GM18951 (cell line): ENCODE data around the gene AGPAT4.
"Not testable (repeated sequence)": the region's sequence is repeated elsewhere in the genome, so short reads cannot be mapped to it uniquely, and the experiment has no call there.

Experiments
- POLR2A ChIP-seq: IDR thresholded peaks from 4 replicates; pipeline ENCODE4 v1.6.1; 2011; ENCODE audit warnings: mild to moderate bottlenecking; ENCODE audit not compliant: insufficient read length, insufficient read depth; ENCODE audit errors: extremely low read depth
- in situ Hi-C: fragments of 300-500 bp; cut with MboI; formaldehyde crosslinking; loops from one replicate; pipeline ENCODE4 v1.12.0; 2022; ENCODE audit warnings: low sequenced_read_pairs, mixed read lengths, inconsistent platforms; ENCODE audit not compliant: unreplicated experiment

AGPAT4 gene

GRCh38 chr6:161237176-161237575 lies 36.7 kb downstream of the AGPAT4 start:
- TF ChIP-seq POLR2A, result no peak
- in situ Hi-C loops, result no loop called here

GRCh38 chr6:161235776-161236633 lies 37.9 kb downstream of the AGPAT4 start:
- in situ Hi-C loops, result no loop called here
- no peak for TF ChIP-seq POLR2A

- in situ Hi-C loops, result no loop called here
These were observed 39.7 kb downstream of the AGPAT4 start for GRCh38 chr6:161233986-161234661.

GRCh38 chr6:161232467-161232866 lies 41.4 kb downstream of the AGPAT4 start:
- no peak for TF ChIP-seq POLR2A

More at GRCh38 chr6:161233986-161234661, 39.7 kb downstream of the AGPAT4 start:
- TF ChIP-seq POLR2A, result no peak

GRCh38 chr6:161232010-161232409 lies 41.9 kb downstream of the AGPAT4 start:
- TF ChIP-seq POLR2A, result no peak
- in situ Hi-C loops, result no loop called here

More at GRCh38 chr6:161232467-161232866, 41.4 kb downstream of the AGPAT4 start:
- in situ Hi-C loops, result no loop called here

GRCh38 chr6:161230339-161230738 lies 43.5 kb downstream of the AGPAT4 start:
- in situ Hi-C loops, result no loop called here
- no peak for TF ChIP-seq POLR2A

GRCh38 chr6:161228921-161229591 lies 44.8 kb downstream of the AGPAT4 start:
- no peak for TF ChIP-seq POLR2A
- in situ Hi-C loops, result no loop called here

- in situ Hi-C loops, result no loop called here
- no peak for TF ChIP-seq POLR2A
These were observed 45.8 kb downstream of the AGPAT4 start for GRCh38 chr6:161228096-161228495.

- in situ Hi-C loops, result no loop called here
- TF ChIP-seq POLR2A, result no peak
These were observed 46.6 kb downstream of the AGPAT4 start for GRCh38 chr6:161227004-161227960.

GRCh38 chr6:161226009-161226964 lies 47.6 kb downstream of the AGPAT4 start:
- TF ChIP-seq POLR2A, result no peak
- in situ Hi-C loops, result no loop called here

- in situ Hi-C loops, result no loop called here
These were observed 48.2 kb downstream of the AGPAT4 start for GRCh38 chr6:161225681-161226008.

GRCh38 chr6:161224951-161225680 lies 48.7 kb downstream of the AGPAT4 start:
- in situ Hi-C loops, result not testable (repeated sequence)

More at GRCh38 chr6:161225681-161226008, 48.2 kb downstream of the AGPAT4 start:
- no peak for TF ChIP-seq POLR2A
